Dermis blood vessel endothelial cell (primary cell): ENCODE results near the gene ZNF689. TPM values are rescaled to one million over a fixed set of nuclear protein-coding genes. Genes with fewer than 3 reads are reported as not detected.
A peak's percentile ranks its signal among the peaks of the same experiment; 100 is the strongest.
"Not testable (repeated sequence)": the region's sequence is repeated elsewhere in the genome, so short reads cannot be mapped to it uniquely, and the experiment has no call there.

Source experiments
- DNase-seq: peaks from one replicate; pipeline ENCODE4 v3.0.0; 2010
- total RNA-seq: library from RNA; depleted of rRNA; stranded (reverse); fragments of >200 nt; gene quantifications from 2 replicates; pipeline ENCODE4 v1.2.3, GENCODE V29; 2014

ZNF689 gene
- total RNA-seq, 1 donor from 2014 or later, result 5.8 TPM

GRCh38 chr16:30590869-30591268, 19.3 kb downstream of the ZNF689 start:
- DNase-seq, result not testable (repeated sequence)

DNA sequence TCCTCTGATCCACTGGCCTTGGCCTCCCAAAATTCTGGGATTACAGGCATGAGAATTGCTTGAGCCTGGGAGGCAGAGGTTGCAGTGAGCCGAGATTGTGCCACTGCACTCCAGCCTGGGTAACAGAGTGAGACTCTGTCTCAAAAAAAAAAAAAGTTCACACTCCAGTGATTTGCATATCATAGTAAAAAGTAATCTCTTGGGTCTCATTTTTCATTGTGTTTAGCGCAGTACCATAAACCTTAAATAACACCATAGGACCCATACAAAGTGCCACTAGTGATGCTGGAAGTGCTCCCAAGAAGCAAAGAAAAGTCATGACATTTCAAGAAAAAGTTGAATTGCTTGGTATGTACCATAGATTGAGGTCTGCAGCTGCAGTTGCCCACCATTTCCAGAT, 20.6 kb downstream of the ZNF689 start:
- not testable (repeated sequence) for DNase-seq

- no peak for DNase-seq
Measured at GRCh38 chr16:30588651-30589050, 21.5 kb downstream of the ZNF689 start.

DNA sequence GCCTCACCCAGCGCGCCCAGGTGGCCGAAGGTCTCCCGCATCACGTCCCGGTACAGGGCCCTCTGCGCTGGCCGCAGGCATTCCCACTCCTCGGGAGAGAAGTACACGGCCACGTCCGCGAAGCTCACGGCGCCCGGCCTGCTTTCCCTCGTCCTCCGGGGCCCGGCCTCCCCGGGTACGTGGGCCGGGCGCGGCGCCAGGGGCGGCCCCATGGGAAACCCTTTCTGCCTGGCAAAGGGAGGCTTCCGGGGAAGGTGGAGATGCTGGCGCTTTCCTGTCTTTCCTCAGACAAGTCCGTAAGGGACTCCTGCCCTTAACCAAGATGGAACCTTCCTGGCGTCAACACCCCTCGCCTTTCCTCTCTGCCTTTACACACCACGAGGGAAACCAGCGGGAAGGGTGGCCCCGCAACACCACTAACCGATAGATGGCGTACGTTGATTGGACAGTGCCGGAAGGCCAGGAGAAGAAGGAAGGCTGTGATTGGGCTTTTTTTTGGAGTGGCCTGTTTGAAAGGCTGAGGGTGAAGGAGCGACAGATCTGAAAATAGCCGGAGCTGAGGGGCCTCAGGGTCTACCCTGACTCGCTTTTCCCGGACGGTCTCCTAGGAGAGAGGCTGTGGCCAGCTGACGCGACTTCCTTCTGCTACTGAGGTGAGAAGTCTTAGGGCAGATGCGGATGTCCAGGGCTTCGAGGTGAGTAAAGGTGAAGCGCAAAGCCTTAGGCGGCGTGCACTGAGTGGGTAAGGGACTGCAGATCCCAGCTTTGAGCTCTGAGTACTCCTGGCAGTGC, 24.6 kb downstream of the ZNF689 start, which contains the start of gene ZNF785:
Gene ZNF785, minus strand, starts transcription at position 298 of the 792 bp plus-strand sequence. Its CDS starts 86 bp downstream, at position 212.
- DNase-seq, result peak; percentile 99

DNA sequence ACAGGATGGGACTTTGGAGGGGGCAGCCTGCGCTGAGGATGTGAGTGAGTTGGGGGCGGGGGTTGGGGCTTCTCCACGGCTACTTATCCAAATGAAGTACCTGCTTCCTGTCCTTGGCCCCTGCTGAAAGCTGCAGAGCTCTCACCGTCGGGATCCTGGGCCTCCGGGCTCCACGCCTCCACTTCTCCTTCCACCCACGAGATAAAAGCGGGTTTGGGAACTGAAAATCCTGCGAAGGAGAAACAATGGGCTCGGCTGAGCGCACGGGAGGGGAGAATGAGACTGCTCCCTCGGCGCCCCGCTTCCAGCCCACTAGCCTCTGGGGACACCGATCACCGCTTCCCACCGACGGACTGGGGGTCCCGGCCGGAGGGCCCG, 25.2 kb downstream of the ZNF689 start:
- DNase-seq, result peak; percentile 48

- no peak for DNase-seq
Measured at GRCh38 chr16:30582611-30583340, 27.4 kb downstream of the ZNF689 start.

DNA sequence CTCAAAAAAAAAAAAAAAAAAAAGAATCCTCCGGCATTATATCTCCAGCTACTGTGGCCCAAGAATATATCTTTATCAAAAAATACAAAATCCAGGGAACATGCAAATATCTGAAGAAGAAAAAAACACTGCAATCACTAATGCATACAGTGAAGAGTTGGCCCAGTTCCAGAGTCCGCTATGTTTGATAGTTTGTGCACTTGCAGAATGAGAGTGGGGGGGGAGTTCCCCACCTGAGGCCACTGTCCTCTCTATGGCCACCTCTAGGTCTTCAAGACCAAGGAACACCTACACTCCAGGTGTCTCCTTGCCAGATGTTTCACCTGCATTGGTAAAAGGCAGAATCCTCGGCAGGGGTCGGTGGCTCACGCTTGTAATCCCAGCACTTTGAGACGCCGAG, 28.7 kb downstream of the ZNF689 start:
- no peak for DNase-seq

DNA sequence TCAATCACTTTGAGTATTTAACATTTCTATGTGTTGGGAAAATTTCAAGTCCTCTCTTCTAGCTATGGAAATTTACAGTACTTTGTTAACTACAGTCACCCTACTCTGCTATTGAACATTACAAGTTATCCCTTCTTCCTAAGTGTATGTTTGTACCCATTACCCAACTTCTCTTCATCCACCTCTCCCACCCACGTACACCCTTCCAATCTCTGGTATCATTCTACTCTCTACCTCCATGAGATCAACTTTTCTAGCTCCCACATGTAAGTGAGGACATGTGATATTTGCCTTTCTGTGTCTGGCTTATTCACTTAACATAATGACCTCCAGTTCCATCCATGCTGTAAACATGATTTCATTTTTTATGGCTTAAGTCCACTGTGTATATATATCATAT, 35.5 kb downstream of the ZNF689 start:
- no peak for DNase-seq

DNA sequence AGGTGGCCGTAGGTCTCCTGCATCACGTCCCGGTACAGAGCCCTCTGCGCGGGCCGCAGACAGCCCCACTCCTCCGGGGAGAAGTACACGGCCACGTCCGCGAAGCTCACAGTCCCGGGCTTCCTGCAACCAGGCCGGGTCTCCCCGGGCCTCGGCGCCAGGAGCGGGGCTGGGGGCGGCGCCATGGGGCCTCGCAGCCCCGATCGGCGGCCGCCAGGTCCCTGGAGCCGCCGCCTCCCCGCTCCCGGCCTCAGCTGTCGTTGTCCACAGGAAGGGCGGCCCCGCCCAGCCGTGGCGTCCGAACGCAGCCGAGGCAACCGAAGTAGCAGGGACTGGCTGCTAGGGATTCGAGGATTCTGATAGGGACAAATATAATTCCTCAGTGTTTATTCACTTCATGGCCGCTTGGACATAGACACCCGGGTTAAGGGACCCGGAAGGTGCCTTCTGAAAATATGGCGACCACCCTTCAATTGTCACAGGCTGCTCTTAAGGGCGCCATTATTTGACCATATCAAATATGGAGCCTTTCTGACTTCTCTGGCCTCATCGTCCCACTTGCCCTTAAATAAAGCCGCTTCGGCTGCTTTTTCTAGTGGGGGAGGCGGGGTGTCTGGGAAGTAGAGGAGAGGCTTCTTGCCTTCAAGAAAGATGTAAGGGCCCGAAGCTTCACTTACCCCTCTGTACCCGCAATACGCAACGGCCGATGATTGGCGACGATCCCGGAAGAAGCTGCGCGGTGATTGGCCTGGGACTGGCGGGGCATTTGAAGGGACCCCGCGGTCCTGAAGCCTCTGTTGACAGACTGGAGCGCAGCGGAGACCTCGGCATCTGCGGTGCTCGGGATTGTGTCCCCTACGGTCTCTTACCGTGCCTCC, 38.5 kb downstream of the ZNF689 start, which contains the start of gene ZNF688:
Gene ZNF688, minus strand, starts transcription at position 270 of the 878 bp plus-strand sequence. Its CDS starts 85 bp downstream, at position 185.
- DNase-seq, result peak; percentile 98

DNA sequence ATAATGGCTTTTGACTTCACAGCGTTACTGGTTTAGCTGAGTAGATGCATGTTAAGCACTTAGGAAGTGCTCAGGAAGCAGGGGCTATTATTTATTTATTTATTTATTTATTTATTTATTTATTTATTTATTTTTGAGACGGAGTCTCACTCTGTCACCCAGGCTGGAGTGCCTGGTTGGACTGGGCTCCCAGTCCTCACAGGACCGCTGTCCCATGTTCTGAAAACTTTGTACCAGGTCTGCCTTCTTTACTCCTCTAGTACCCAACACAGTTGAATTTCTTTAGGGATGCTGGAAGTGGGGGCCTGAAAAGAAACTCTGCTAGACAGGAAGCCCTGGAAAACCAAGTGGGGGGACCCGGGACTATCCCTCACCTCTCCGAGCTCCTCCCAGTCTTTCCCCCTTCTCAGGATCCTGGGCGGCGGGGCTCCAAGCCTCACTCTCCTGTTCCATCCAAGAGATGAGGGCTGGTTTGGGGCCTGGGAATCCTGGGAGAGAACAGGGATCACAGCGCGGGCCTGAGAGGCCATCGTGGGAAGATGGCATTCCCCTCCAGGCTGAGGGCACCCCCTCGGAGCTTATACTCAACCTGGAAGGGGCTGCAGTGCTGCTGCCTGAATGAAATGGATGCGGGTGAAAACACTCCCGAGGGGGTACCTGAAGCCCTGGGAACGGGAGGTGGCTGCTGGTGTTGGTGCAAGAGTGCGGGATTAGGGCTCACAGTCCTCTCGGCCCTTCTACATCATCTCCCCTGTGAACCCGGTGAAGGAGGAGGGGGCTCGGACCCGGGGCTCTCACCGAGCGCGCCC, 39.3 kb downstream of the ZNF689 start:
- DNase-seq, result peak; percentile 56

GRCh38 chr16:30569746-30570635, 40.2 kb downstream of the ZNF689 start:
- no peak for DNase-seq

DNA sequence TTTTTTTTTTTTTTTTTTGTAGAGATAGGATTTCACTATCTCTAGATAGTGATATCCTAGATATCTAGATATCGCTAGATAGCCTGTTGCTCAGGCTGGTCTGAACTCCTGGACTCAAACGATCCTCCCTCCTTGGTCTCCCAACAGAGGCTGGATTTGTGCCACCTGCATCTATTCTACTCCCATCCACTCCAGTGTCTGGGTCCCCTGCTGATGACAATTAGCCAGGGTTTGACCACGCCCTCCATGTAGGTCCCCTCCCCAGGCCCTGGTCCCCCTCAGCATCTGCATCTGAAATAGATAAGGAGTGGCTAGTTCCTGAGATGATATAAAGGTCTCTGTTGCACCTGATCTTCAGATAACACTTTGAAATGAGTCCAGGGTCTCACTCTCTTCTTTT, 40.9 kb downstream of the ZNF689 start:
- DNase-seq, result no peak

DNA sequence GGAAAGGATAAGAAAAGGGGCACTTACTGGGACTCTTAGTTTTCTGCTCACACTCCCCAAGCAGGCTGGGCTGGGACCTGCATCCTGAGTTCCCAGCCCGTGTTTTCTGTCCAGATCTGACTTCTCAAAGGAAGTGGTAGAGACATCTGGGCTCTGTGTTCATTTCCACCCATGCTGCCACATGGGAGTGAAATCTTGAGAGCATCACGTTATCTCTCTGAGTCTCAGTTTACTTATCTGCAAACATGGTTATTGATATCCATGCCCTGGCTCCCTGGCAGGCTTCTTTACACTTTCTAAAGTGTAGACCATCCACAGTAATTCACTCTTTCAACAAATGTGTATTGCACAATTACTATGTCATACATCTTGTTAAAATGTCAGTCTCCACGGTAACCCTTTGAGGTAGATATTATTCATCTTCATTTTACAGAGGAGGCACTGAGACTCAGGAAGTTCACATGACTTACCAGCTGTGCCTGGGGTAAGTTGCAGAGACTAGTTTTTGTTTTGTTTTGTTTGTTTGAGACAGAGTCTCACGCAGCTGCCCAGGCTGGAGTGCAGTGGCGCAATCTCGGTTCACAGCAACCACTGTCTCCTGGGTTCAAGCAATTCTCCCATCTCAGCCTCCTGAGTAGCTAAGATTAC, 42.1 kb downstream of the ZNF689 start:
- DNase-seq, result peak; percentile 57

DNA sequence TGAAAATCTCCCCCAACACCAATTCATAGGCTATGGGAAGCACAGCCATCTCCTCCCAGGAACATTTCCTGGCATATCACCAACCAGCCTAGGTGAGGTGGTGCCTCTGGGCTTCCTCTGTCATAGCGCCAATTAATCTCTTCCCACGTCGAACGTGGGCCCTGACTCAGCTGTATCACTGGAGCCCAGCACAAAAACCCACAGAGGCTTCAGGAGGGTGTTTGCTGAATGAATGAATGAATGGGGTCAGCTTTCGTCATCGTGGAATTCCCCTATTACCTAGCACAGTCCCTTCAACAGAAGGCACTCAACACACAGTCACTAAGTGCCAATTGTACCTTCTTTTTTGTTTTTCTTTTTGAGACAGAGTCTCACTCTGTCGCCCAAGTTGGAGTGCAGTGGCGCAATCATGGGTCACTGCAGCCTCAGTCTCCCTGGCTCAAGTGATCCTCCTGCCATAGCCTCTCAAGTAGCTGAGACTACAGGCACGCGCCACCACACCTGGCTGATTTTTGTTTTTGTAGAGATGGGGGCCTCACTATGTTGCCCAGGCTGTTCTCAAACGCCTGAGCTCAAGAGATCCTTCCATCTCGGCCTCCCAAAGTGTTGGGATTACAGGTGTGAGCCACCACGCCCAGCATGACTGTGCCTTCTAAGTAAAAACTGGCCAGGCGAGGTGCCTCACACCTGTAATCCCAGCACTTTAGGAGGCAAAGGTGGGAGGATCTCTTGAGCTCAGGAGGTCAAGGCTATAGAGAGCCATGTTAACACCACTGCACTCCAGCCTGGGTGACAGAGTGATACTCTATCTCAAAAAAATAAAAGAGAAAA, 42.8 kb downstream of the ZNF689 start:
- DNase-seq, result no peak

GRCh38 chr16:30566531-30566930, 43.7 kb downstream of the ZNF689 start:
- DNase-seq, result no peak

- no peak for DNase-seq
Measured at GRCh38 chr16:30565984-30566383, 44.2 kb downstream of the ZNF689 start.

DNA sequence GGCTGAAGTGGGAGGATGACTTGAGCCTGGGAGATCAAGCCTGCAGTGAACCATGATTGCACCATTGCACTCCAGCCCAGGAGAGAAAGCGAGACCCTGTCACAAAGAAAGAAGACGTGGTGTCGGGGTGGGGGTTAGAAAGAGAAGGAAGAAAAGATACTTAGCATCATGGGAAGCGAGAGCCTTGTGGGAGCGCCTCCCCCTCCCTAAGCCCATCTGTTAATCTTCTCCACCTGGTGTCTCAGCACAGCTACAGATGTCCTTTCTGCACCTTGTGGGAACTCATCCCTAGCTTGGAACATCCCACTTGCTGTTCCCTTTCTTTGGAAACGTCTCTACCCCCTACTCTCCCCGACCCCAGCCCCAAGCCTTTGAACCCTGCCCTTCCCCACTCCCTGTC, 44.7 kb downstream of the ZNF689 start:
- DNase-seq, result no peak

DNA sequence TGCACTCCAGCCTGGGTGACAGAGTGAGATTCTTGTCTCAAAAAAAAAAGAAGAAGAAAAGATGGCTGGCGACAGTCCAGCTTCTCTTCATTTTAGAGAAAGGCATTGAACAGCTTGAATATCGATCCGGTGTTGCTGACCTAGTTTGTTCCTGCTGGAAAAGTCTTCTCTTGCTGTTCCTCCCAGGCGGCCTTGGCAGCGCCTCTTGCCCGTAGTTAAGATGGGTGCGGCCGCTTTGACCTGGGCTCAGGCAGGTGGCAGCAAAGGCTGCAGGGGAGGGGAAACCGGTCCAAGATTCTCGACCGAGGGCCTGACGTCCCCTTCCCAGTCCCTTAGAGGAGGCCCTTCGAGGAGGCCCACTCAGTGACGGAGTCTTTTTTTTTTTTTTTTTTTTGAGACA, 48.2 kb downstream of the ZNF689 start:
- no peak for DNase-seq

DNA sequence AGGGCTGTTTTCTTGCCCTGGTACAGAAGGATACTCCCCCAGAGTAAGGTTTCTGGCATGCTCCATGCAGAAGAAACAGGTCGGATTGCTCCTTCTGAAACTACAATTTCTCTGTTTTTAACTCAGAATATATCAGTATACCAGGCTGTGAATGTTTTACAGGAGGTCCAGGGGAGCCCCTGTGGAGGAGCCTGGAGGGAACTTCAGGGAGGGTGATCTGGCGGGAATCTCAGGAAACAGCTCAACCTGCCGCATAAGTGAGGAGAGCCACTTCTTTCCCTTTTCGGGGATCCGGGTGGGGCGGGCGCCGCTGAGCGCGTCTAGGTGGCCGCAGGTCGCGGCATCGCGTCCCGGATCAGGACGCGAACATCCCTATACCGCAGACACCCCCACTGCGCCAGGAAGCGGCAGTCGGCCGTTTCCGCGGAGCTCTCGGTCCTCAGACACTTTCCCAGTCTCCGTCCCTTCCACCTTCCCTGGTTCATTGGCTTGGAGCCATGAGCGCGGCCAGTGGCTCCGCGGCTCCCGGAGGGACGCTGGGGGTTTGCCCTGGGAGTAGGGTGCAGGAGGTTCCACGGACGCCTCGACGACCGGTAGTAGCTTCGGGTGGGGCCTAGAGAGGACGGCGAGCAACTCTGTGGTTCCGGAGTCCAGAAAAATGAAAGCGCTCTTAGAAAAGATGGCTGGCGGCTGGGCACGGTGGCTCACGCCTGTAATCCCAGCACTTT, 48.9 kb downstream of the ZNF689 start:
- peak; percentile 53 for DNase-seq
